GM21717 (cell line): ENCODE results near the gene CD200.

Experiments used
- ATAC-seq: cut with Tn5 transposase; IDR thresholded peaks from one replicate; pipeline ENCODE4 v1.9.1; 2021; ENCODE audit warnings: mild to moderate bottlenecking, moderate library complexity; ENCODE audit not compliant: unreplicated experiment

The CD200 gene

DNA sequence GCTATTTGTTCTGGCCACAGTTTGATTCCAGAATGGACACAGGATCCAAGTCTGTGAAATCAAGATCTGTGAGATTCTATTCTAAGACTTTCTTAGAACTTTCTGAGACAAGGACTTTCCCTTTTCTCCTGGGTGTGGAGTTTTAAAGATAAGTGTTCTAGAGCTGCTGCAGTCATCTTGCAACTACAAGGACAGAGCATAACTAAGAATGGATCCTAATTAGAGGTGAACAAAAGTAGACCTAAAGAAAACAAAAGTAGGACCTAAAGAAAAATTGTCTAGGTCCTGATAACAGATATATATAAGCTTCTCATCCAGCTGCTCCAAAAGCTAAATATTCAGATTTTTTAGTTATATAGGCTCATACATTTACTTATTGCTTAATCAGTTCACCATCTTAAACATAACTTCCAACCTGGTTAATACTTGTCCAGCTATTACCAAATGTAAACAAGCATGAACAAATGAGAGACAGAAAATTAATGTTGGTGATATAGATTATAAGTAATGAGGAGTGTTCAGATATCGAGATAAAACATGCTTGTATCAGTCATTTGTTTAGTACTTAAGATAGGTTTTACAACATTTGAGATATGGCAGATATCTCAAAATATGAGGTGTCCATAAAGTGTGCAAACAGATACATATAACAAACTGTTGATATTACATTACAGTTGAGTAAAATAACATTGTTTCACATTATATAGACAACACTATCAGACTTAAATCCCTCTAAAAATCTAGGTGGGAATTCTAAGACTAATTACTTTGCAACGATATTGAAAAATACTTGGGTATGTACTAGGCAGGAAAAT, 75.1 kb downstream of the CD200 start:
- ATAC-seq: no peak

DNA sequence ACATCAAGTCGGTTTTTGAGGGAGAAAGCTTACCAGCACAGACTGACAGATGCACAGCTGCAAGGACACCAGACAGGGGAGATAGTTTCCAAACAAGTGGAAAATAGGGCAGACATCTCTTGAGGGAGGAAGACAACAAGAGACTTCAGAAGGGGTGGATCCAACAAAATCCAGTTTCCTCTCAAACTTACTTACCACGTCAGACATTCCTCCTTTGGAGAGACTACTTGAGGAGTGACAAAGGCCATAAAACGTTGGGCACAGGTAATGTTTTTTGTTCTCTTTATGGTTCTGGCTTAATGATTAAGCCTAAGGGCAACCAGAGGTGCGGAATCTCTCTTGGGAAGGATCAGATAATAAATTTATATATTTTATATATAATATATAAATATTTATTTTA, 76.1 kb downstream of the CD200 start:
- ATAC-seq: no peak

DNA sequence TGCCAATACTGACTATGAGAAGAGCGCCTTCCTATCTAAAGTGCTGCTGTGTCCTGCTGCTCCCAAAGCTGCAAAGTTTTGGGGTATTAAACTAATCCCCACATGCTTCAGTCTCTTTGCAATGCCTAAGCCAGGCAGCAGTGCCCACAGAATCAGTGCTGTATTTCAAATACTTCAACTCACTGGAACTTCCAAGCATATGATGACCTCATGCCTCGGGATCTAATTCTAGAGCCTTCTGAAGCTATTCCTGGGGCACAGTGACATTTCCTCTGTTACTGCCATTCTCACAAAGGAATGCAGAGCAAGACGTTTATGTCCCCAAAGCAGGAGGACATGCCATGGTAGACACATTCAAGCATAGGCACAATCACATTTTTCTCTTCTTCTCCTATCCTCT, 78.5 kb downstream of the CD200 start:
- ATAC-seq: no peak
